ENCODE data around the gene ZNF518A. TPM values are rescaled to one million over a fixed set of nuclear protein-coding genes. Genes with fewer than 3 reads are reported as not detected.

The ZNF518A gene
- total RNA-seq, result 10 to 100 TPM; 22.0 to 22.7 TPM

GRCh38 chr10:96129387-96130325, at the start of gene ZNF518A:
Gene ZNF518A, plus strand, starts transcription at chr10:96130297. Its CDS starts 26,026 bp downstream, at chr10:96156323.
- Mint-ChIP-seq H3K27me3 (peaks cover 34% of the 10 kb centered on the region), H3K36me3 (peaks cover 24% of the 10 kb centered on the region), H3K4me1 (peaks cover 22% of the 10 kb centered on the region), H3K27ac (peak within 1 kb of the TSS; percentile 98), H3K9me3 (peaks cover 3% of the 10 kb centered on the region), H3K4me3 (peak within 1 kb of the TSS; percentile 96)
- ATAC-seq (ENCODE audit: low read depth) (peak; percentile 86), DNase-seq (peak; percentile 90)
- POLR2A ChIA-PET, result interaction anchor here (0.8 to 2.4 kb wide), 13 partner anchors 8 to 703 kb away, joined by 3 to 184 read pairs (median 3); partner anchors contain the start of gene CCNJ

GRCh38 chr10:96082153-96082552, 47.9 kb upstream of the ZNF518A start:
- no peak for ATAC-seq (ENCODE audit: low read depth)
- Mint-ChIP-seq H3K9me3 (no peaks in the 10 kb centered on the region), H3K4me1 (peaks cover 5% of the 10 kb centered on the region), H3K36me3 (peaks cover 18% of the 10 kb centered on the region), H3K27me3 (no peaks in the 10 kb centered on the region), H3K4me3 (no peak overlapping the region), H3K27ac (no peak overlapping the region)
- POLR2A ChIA-PET, result no interaction called here
- no peak for DNase-seq

- Mint-ChIP-seq H3K36me3 (peaks cover 24% of the 10 kb centered on the region), H3K27ac (no peak overlapping the region), H3K27me3 (no peaks in the 10 kb centered on the region), H3K4me3 (no peak overlapping the region), H3K9me3 (no peaks in the 10 kb centered on the region), H3K4me1 (peaks cover 5% of the 10 kb centered on the region)
- ATAC-seq (ENCODE audit: low read depth) (no peak), DNase-seq (no peak)
- POLR2A ChIA-PET, result interaction anchor here (1.1 kb wide), 1 partner anchor 48 kb away, joined by 3 read pairs; the partner anchor contains the start of gene ZNF518A
Observed at GRCh38 chr10:96082748-96083147, 47.3 kb upstream of the ZNF518A start.

- ATAC-seq (ENCODE audit: low read depth) (no peak), DNase-seq (no peak)
- Mint-ChIP-seq H3K36me3 (peaks cover 16% of the 10 kb centered on the region), H3K4me3 (peak overlapping the region; percentile 95), H3K27ac (peak overlapping the region; percentile 99), H3K9me3 (no peaks in the 10 kb centered on the region), H3K27me3 (peaks cover 13% of the 10 kb centered on the region), H3K4me1 (peaks cover 9% of the 10 kb centered on the region)
- POLR2A ChIA-PET, result interaction anchor here (0.8 to 3.6 kb wide), 9 partner anchors 10 to 1203 kb away, joined by 3 to 184 read pairs (median 4); partner anchors contain the start of genes ARHGAP19, CCNJ and ZNF518A
Observed at GRCh38 chr10:96089116-96089515, 41.0 kb upstream of the ZNF518A start.

GRCh38 chr10:96089670-96090462, 40.2 kb upstream of the ZNF518A start:
- H3K36me3 Mint-ChIP-seq, result peaks cover 11% of the 10 kb centered on the region
- ATAC-seq (ENCODE audit: low read depth) (peak; percentile 93), DNase-seq (peak; percentile 94)
- H3K9me3 Mint-ChIP-seq, result no peaks in the 10 kb centered on the region
- H3K4me3 Mint-ChIP-seq, result peak overlapping the region; percentile 95
- POLR2A ChIA-PET, result interaction anchor here (0.6 to 3.6 kb wide), 14 partner anchors 10 to 1202 kb away, joined by 3 to 184 read pairs (median 3); partner anchors contain the start of genes ARHGAP19, CCNJ and ZNF518A
- H3K27ac Mint-ChIP-seq, result peak overlapping the region; percentile 99
- H3K4me1 Mint-ChIP-seq, result peaks cover 9% of the 10 kb centered on the region
- peaks cover 18% of the 10 kb centered on the region for H3K27me3 Mint-ChIP-seq

GRCh38 chr10:96090463-96090800, 39.7 kb upstream of the ZNF518A start:
- H3K4me3 Mint-ChIP-seq, result peak overlapping the region; percentile 95
- DNase-seq (no peak), ATAC-seq (ENCODE audit: low read depth) (no peak)
- no peaks in the 10 kb centered on the region for H3K9me3 Mint-ChIP-seq
- POLR2A ChIA-PET, result interaction anchor here (0.6 to 3.6 kb wide), 9 partner anchors 9 to 1202 kb away, joined by 3 to 184 read pairs (median 3); partner anchors contain the start of genes ARHGAP19, CCNJ and ZNF518A
- peaks cover 11% of the 10 kb centered on the region for H3K36me3 Mint-ChIP-seq
- peak overlapping the region; percentile 99 for H3K27ac Mint-ChIP-seq
- H3K27me3 Mint-ChIP-seq, result peaks cover 23% of the 10 kb centered on the region
- peaks cover 9% of the 10 kb centered on the region for H3K4me1 Mint-ChIP-seq

GRCh38 chr10:96092999-96093767, 36.9 kb upstream of the ZNF518A start:
- no peak overlapping the region for H3K27ac Mint-ChIP-seq

GRCh38 chr10:96093948-96094347, 36.1 kb upstream of the ZNF518A start:
- peaks cover 3% of the 10 kb centered on the region for H3K36me3 Mint-ChIP-seq
- H3K27ac Mint-ChIP-seq, result no peak overlapping the region
- POLR2A ChIA-PET, result interaction anchor here (2.2 kb wide), 1 partner anchor 36 kb away, joined by 6 read pairs; the partner anchor contains the start of gene ZNF518A
- no peak for DNase-seq
- peaks cover 44% of the 10 kb centered on the region for H3K27me3 Mint-ChIP-seq
- ATAC-seq (ENCODE audit: low read depth), result no peak
- H3K9me3 Mint-ChIP-seq, result no peaks in the 10 kb centered on the region
- H3K4me1 Mint-ChIP-seq, result peaks cover 7% of the 10 kb centered on the region
- H3K4me3 Mint-ChIP-seq, result no peak overlapping the region

More at GRCh38 chr10:96092999-96093767, 36.9 kb upstream of the ZNF518A start:
- peaks cover 38% of the 10 kb centered on the region for H3K27me3 Mint-ChIP-seq
- peaks cover 9% of the 10 kb centered on the region for H3K4me1 Mint-ChIP-seq
- H3K9me3 Mint-ChIP-seq, result no peaks in the 10 kb centered on the region
- ATAC-seq (ENCODE audit: low read depth) (no peak), DNase-seq (no peak)
- no peak overlapping the region for H3K4me3 Mint-ChIP-seq
- POLR2A ChIA-PET, result interaction anchor here (2.2 kb wide), 1 partner anchor 37 kb away, joined by 6 read pairs; the partner anchor contains the start of gene ZNF518A
- peaks cover 4% of the 10 kb centered on the region for H3K36me3 Mint-ChIP-seq

GRCh38 chr10:96096958-96097357, 33.1 kb upstream of the ZNF518A start:
- no peak for ATAC-seq (ENCODE audit: low read depth)
- H3K4me1 Mint-ChIP-seq, result no peaks in the 10 kb centered on the region
- POLR2A ChIA-PET, result no interaction called here
- DNase-seq, result no peak
- no peak overlapping the region for H3K27ac Mint-ChIP-seq
- H3K36me3 Mint-ChIP-seq, result no peaks in the 10 kb centered on the region
- peaks cover 66% of the 10 kb centered on the region for H3K27me3 Mint-ChIP-seq
- no peak overlapping the region for H3K4me3 Mint-ChIP-seq
- H3K9me3 Mint-ChIP-seq, result no peaks in the 10 kb centered on the region

GRCh38 chr10:96097865-96098264, 32.2 kb upstream of the ZNF518A start:
- ATAC-seq (ENCODE audit: low read depth), result no peak
- DNase-seq, result no peak
- Mint-ChIP-seq H3K4me1 (no peaks in the 10 kb centered on the region), H3K4me3 (no peak overlapping the region), H3K27me3 (peaks cover 71% of the 10 kb centered on the region), H3K27ac (no peak overlapping the region), H3K9me3 (no peaks in the 10 kb centered on the region), H3K36me3 (no peaks in the 10 kb centered on the region)
- POLR2A ChIA-PET, result no interaction called here

- DNase-seq, result no peak
- ATAC-seq (ENCODE audit: low read depth), result no peak
- no peak overlapping the region for H3K4me3 Mint-ChIP-seq
- H3K36me3 Mint-ChIP-seq, result no peaks in the 10 kb centered on the region
- peaks cover 2% of the 10 kb centered on the region for H3K9me3 Mint-ChIP-seq
- peaks cover 69% of the 10 kb centered on the region for H3K27me3 Mint-ChIP-seq
- POLR2A ChIA-PET, result interaction anchor here (1.0 kb wide), 1 partner anchor 22 kb away, joined by 3 read pairs; the partner anchor contains the start of gene ZNF518A
- H3K27ac Mint-ChIP-seq, result no peak overlapping the region
- H3K4me1 Mint-ChIP-seq, result no peaks in the 10 kb centered on the region
Observed at GRCh38 chr10:96107623-96108038, 22.5 kb upstream of the ZNF518A start.

- DNase-seq (no peak), ATAC-seq (ENCODE audit: low read depth) (no peak)
- H3K36me3 Mint-ChIP-seq, result peaks cover 1% of the 10 kb centered on the region
- peaks cover 3% of the 10 kb centered on the region for H3K9me3 Mint-ChIP-seq
- POLR2A ChIA-PET, result no interaction called here
- H3K27me3 Mint-ChIP-seq, result peaks cover 73% of the 10 kb centered on the region
- H3K4me1 Mint-ChIP-seq, result no peaks in the 10 kb centered on the region
- H3K4me3 Mint-ChIP-seq, result no peak overlapping the region
- no peak overlapping the region for H3K27ac Mint-ChIP-seq
Observed at GRCh38 chr10:96112531-96112930, 17.6 kb upstream of the ZNF518A start.

All from activated naive CD8-positive, alpha-beta T cell treated with anti-CD3 and anti-CD28 coated beads, Interleukin-2, amount 10 ng/mL, durations not matched to agents 7 days and 5 days (primary cell).